ENCODE data around the gene ADRA2C.

ADRA2C gene

DNA sequence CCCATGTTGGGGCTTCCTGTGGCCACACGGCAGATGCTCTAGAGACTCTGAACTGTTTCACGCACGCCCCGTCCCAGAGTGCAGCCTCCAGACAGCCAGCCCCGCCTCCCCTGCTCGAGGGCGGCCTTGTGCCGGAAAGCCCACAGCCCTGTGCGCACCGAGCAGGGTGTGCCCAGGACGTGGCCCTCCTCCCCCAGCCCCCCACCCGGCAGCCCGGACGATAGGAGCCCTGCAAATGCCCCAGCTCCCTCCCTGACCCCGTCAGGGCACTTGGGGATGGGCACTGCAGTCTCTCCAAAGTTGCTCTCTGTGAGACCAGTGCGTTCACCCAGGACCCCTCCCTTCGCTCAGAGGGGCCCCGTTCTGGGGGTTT lies 37.3 kb downstream of the ADRA2C start:
- no peak for DNase-seq (ENCODE audit: extremely low read depth, low read depth)
- no peak overlapping the region for H3K4me3 ChIP-seq (replicated peaks; ENCODE audit: low read depth, low read length)
- TF ChIP-seq, protein P1, sequence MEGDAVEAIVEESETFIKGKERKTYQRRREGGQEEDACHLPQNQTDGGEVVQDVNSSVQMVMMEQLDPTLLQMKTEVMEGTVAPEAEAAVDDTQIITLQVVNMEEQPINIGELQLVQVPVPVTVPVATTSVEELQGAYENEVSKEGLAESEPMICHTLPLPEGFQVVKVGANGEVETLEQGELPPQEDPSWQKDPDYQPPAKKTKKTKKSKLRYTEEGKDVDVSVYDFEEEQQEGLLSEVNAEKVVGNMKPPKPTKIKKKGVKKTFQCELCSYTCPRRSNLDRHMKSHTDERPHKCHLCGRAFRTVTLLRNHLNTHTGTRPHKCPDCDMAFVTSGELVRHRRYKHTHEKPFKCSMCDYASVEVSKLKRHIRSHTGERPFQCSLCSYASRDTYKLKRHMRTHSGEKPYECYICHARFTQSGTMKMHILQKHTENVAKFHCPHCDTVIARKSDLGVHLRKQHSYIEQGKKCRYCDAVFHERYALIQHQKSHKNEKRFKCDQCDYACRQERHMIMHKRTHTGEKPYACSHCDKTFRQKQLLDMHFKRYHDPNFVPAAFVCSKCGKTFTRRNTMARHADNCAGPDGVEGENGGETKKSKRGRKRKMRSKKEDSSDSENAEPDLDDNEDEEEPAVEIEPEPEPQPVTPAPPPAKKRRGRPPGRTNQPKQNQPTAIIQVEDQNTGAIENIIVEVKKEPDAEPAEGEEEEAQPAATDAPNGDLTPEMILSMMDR (IDR thresholded peaks at IDR 0.05; ENCODE audit: low read depth, low read length, missing control alignments) = no peak

DNA sequence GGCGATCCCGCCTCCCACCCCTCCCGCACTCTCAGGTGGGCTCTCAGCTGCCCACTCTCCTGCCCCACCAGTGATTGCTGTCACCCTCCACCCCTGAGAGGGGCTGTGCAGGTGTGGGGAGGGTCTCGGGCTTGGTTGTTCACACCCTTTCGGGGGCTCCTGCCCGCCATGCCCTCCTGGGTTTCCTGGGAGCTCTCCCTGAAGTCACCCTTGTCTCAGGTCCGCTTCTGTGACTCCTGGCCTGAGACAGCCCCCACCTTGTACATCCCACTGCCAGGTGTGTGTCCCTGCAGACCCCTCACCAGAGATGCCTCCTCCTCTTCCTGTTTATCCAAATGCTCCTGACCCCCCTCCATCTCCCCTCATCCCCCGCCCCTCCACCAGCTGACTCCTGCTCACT lies 37.8 kb downstream of the ADRA2C start:
- TF ChIP-seq, protein P1 (IDR thresholded peaks at IDR 0.05; ENCODE audit: low read depth, low read length, missing control alignments) = no peak
- no peak for DNase-seq (ENCODE audit: extremely low read depth, low read depth)
- no peak overlapping the region for H3K4me3 ChIP-seq (replicated peaks; ENCODE audit: low read depth, low read length)

DNA sequence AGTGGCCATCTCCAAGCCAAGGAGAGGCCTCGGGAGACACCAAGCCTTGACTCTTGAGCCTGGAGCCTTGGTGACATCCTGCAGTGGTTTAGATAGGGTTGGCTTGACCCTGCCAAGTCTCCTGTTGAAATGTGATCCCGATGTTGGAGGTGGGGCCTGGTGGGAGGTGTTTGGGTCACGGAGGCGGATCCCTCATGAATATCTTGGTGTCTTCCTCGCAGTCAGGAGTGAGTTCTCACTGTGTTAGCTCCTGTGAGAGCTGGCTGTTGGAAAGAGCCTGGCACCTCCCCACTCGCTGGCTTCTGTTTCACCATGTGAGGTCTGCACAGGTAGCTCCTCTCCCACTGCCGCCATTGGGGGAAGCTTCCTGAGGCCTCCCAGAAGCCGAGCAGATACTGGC lies 38.8 kb downstream of the ADRA2C start:
- no peak overlapping the region for H3K4me3 ChIP-seq (replicated peaks; ENCODE audit: low read depth, low read length)
- no peak for DNase-seq (ENCODE audit: extremely low read depth, low read depth)
- TF ChIP-seq, protein P1 (IDR thresholded peaks at IDR 0.05; ENCODE audit: low read depth, low read length, missing control alignments) = no peak

DNA sequence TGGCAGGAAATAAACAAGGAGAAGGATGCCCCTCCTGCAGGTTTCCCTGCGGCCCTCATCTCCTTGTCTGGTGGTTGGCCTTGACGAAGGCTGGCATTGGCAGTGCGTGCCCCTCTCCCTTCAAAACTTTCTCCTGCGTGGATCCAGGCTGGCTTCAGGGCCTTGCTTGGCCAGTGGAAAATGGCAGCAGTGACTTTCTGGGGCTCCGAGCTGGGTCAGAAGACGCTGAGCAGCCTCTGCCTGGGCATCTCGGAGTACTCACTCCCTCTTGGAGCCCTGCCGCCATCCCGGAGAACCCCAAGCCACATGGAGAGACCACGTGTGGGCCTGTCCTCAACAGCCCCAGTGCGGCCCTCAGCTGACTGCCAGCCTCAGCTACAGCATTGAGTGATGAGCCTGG lies 39.5 kb downstream of the ADRA2C start:
- TF ChIP-seq, protein P1 (IDR thresholded peaks at IDR 0.05; ENCODE audit: low read depth, low read length, missing control alignments) = no peak
- no peak overlapping the region for H3K4me3 ChIP-seq (replicated peaks; ENCODE audit: low read depth, low read length)
- DNase-seq (ENCODE audit: extremely low read depth, low read depth) = no peak

DNA sequence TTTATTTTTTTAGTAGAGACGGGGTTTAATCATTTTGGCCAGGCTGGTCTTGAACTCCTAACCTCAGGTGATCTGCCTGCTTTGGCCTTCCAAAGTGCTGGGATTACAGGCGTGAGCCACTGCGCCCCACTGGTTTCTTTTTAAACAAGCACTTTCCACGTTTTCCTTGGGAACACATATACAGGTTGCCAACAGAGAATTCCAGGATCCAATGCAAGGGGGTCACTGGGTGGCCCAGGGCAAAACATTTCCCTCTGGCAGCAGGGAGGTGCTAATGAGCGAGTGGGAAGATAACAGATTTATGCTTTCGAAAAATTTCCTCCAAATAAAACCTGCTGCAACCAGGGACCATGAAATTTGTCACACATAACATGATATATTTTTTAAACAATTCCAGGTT lies 41.1 kb downstream of the ADRA2C start:
- H3K4me3 ChIP-seq (replicated peaks; ENCODE audit: low read depth, low read length) = no peak overlapping the region
- TF ChIP-seq, protein P1 (IDR thresholded peaks at IDR 0.05; ENCODE audit: low read depth, low read length, missing control alignments) = no peak
- no peak for DNase-seq (ENCODE audit: extremely low read depth, low read depth)

DNA sequence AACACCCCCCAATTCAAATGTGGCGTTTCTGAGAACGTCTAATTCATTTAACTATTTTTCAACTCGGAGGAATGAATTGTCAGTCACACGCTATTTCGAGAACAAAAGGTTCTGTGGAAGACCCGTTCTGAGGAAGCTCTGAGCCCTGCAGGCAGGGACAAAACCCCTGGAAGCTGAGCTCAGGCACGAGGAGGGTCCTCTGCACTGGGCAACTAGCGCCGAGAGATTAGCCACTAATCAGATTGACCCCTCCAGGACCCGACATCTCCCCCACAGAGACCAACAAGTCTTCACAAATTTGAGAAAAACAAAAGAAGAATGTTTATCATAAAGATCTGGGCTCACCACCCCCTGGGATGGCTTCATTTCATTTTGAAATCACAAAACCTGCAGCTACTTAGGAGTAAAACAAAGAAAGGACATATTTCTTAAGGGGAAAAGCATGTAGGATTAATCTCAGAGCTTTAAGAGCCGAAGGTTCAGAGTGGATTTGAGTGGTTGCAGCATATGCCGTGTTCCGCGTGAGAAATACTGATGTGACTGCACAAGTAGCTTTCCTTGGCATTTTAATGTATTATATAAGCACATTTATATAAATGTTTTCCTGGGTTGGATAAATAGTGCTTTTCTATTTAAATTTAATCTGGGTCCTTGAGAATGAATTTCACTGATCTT lies 41.8 kb downstream of the ADRA2C start:
- DNase-seq (ENCODE audit: extremely low read depth, low read depth) = no peak
- TF ChIP-seq, protein P1 (IDR thresholded peaks at IDR 0.05; ENCODE audit: low read depth, low read length, missing control alignments) = no peak
- no peak overlapping the region for H3K4me3 ChIP-seq (replicated peaks; ENCODE audit: low read depth, low read length)

DNA sequence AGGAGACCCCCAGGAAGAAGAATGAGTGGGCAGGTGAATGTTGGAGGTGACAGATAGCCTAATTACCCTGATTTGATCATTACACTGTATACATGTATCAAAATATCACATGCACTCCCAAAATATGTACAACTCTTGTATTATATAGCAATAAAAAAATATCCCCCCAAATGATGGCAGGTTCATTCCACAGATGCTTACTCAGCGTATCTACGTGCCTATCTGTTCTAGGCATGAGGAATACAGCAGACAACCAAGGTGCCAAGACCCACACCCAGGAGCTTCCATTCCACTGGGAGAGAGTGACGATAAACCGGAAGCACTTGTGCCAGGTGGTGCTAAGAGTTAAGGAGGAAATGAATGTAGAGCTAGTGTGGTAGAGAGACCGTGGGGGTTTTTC lies 42.4 kb downstream of the ADRA2C start:
- DNase-seq (ENCODE audit: extremely low read depth, low read depth) = no peak
- no peak overlapping the region for H3K4me3 ChIP-seq (replicated peaks; ENCODE audit: low read depth, low read length)
- TF ChIP-seq, protein P1 (IDR thresholded peaks at IDR 0.05; ENCODE audit: low read depth, low read length, missing control alignments) = no peak
